ENCODE measurements around the gene SPAG17. TPM values are rescaled to one million over a fixed set of nuclear protein-coding genes. Genes with fewer than 3 reads are reported as not detected.

The SPAG17 gene
- total and polyA plus RNA-seq, 2 of the 4 experiments (the other 2 are of a cell fraction), result 0.10 TPM; not detected in 1

DNA sequence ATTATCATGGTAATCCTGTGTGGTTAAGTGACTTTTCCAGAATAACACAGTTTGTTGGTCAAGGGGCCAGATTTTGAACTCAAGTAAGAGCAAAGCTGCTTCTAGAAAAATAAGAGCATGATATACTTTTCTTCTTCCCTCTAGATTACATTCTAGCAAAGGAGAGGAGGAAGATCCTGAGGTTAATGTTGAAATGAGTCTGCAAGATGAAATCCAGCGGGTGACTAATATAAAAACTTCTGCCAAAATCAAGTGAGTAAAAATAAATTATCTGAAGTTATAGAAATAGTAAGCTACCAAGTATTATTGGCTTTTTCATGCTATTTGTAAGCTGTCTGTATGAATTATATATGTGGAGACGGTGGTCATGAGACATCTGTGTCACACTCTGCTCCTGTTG is 242.7 kb downstream of the SPAG17 start:
- Histone ChIP-seq H3K9ac (ENCODE audit: low read depth, low read length) (no peak overlapping the region), H3K4me1 (ENCODE audit: control insufficient read depth, insufficient read depth, low read length) (no peaks in the 10 kb centered on the region), H4K8ac (ENCODE audit: low read depth in 2 of 2, low read length in 2 of 2) (no peak overlapping the region), H3K27me3 (ENCODE audit: control insufficient read depth, insufficient read depth, low read length) (no peaks in the 10 kb centered on the region), H3K9me1 (ENCODE audit: insufficient read depth, low read length) (no peaks in the 10 kb centered on the region), H3K36me3 (ENCODE audit: control insufficient read depth, insufficient read depth, low read length) (peaks cover 28% of the 10 kb centered on the region), H4K5ac (ENCODE audit: low read depth, low read length) (no peak overlapping the region), H4K91ac (ENCODE audit: insufficient read depth, low read depth, low read length) (no peak overlapping the region), H3K4me3 (ENCODE audit: insufficient read depth, low read depth, low read length) (no peak overlapping the region), H2BK15ac (ENCODE audit: low read depth, low read length) (no peak overlapping the region), H3K27ac (ENCODE audit: insufficient read depth, low read length) (no peak overlapping the region), H2AFZ (replicated peaks; ENCODE audit: low read length, poor library complexity) (no peak overlapping the region), H2AK9ac (replicated peaks; ENCODE audit: low read depth, low read length, poor library complexity) (no peak overlapping the region), H4K20me1 (ENCODE audit: insufficient read depth, low read length) (no peaks in the 10 kb centered on the region), H3K4ac (ENCODE audit: low read depth, low read length) (no peak overlapping the region), H3K4me2 (ENCODE audit: low read depth, low read length) (no peak overlapping the region), H2BK20ac (ENCODE audit: low read depth, low read length) (no peak overlapping the region), H3K18ac (ENCODE audit: low read depth, low read length) (no peak overlapping the region), H3K79me1 (ENCODE audit: low read depth in 1 of 2, low read length in 2 of 2) (no peaks in the 10 kb centered on the region; a peak in 1 of 4 replicates), H2BK120ac (ENCODE audit: low read depth, low read length) (no peak overlapping the region), H3K9me3 (ENCODE audit: control insufficient read depth, insufficient read depth, low read length) (no peaks in the 10 kb centered on the region), H2BK5ac (ENCODE audit: low read depth, low read length, poor library complexity, severe bottlenecking) (no peak overlapping the region), H3K14ac (replicated peaks; ENCODE audit: low read depth, low read length) (no peak overlapping the region), H2AK5ac (ENCODE audit: low read depth, low read length) (no peak overlapping the region), H3K56ac (ENCODE audit: extremely low read depth, insufficient read depth, low read length) (no peak overlapping the region), H3K23ac (ENCODE audit: low read depth, low read length) (no peak overlapping the region)
- dilution Hi-C loops (cut with HindIII; ENCODE audit: low sequenced_read_pairs, unreplicated experiment) (no loop called here), in situ Hi-C loops (cut with MboI; ENCODE audit: low sequenced_read_pairs) (no loop called here), intact Hi-C loops (cut with micrococcal nuclease) (no loop called here)
- BruUV-seq (replicated peaks), result no TSS peak
- POLR2A ChIA-PET (ENCODE audit: unreplicated experiment), result no interaction called here
- ATAC-seq (ENCODE audit: low read depth) (peak; percentile 51), DNase-seq (peak; percentile 69)
- CTCF ChIA-PET, result no interaction called here
- WGBS, 2 experiments (ENCODE audit: extremely low coverage in 2 of 2, insufficient read length in 1 of 2), result no CpG with 5 or more reads among the region's 2 CpGs
- TF ChIP-seq POLR2A (IDR thresholded peaks at IDR 0.05; ENCODE audit: low read depth, low read length), result no peak
- no peak for TF ChIP-seq SMC3 (IDR thresholded peaks at IDR 0.05; ENCODE audit: low read depth, low read length)
- no peak for TF ChIP-seq MAFK (IDR thresholded peaks at IDR 0.05; ENCODE audit: low read depth, low read length)
- TF ChIP-seq RFX5 (IDR thresholded peaks at IDR 0.05; ENCODE audit: low read depth, low read length), result no peak
- TF ChIP-seq RAD21 (IDR thresholded peaks at IDR 0.05; ENCODE audit: low read length), result no peak
- TF ChIP-seq CTCF (conservative IDR thresholded peaks at IDR 0.05; ENCODE audit: low read depth, low read length), result no peak
- no peak for TF ChIP-seq RCOR1 (IDR thresholded peaks at IDR 0.05; ENCODE audit: insufficient replicate concordance, low read length)
- TF ChIP-seq, protein P1, sequence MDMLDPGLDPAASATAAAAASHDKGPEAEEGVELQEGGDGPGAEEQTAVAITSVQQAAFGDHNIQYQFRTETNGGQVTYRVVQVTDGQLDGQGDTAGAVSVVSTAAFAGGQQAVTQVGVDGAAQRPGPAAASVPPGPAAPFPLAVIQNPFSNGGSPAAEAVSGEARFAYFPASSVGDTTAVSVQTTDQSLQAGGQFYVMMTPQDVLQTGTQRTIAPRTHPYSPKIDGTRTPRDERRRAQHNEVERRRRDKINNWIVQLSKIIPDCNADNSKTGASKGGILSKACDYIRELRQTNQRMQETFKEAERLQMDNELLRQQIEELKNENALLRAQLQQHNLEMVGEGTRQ (IDR thresholded peaks at IDR 0.05; ENCODE audit: low read depth, low read length), result no peak
- no peak for TF ChIP-seq CEBPB (IDR thresholded peaks at IDR 0.05; ENCODE audit: low read depth, low read length)
- TF ChIP-seq, protein P2, sequence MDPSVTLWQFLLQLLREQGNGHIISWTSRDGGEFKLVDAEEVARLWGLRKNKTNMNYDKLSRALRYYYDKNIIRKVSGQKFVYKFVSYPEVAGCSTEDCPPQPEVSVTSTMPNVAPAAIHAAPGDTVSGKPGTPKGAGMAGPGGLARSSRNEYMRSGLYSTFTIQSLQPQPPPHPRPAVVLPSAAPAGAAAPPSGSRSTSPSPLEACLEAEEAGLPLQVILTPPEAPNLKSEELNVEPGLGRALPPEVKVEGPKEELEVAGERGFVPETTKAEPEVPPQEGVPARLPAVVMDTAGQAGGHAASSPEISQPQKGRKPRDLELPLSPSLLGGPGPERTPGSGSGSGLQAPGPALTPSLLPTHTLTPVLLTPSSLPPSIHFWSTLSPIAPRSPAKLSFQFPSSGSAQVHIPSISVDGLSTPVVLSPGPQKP (IDR thresholded peaks at IDR 0.05; ENCODE audit: borderline replicate concordance, low read depth, low read length), result no peak

Measured in IMR-90 (cell line).